Measurements from ENCODE around the gene USP28. TPM values are rescaled to one million over a fixed set of nuclear protein-coding genes. Genes with fewer than 3 reads are reported as not detected.

Gene USP28
- polyA plus RNA-seq, 2 of the 4 experiments (the other 2 are of a cell fraction): 15.4 to 31.3 TPM

DNA sequence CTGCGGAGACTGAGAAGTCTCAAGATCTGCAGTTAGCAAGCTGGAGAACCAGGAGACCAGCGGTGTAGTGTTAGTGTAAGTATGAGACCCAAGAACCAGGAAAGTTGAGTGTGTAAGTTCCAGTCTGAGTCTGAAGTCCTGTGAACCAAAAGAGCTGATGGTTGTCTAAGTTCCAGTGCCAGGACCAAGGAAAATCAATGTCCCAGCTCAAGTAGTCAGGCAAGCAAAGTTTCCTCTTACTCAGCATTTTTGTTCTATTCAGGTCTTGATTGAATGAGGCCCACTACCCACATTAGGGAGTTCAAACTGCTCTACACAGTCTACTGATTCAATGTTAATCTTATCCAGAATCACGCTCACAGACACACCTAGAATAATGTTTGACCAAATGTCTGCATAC, 11.0 kb downstream of the USP28 start:
- Histone ChIP-seq H3K4me1 (peaks cover 20% of the 10 kb centered on the region; the same call in 2 of the 3 replicates), H3K27ac (no peak overlapping the region), H3K4me3 (no peak overlapping the region), H3K4me2 (no peak overlapping the region), H3K9me3 (no peaks in the 10 kb centered on the region)
- no peak for ATAC-seq
- no peak for FAIRE-seq
- DNase-seq (ENCODE audit: low read depth in 1 of 2, low spot score in 1 of 2): no peak
- 95% methylated on average over 3 of the region's 3 CpGs for WGBS (ENCODE audit: missing lambda C conversion rate)
- CTCF ChIA-PET: no interaction called here
- TF ChIP-seq MAFK (IDR thresholded peaks at IDR 0.05; ENCODE audit: partially characterized antibody) (peak; percentile 79), E2F6 (IDR thresholded peaks at IDR 0.05; ENCODE audit: borderline replicate concordance, low read depth) (no peak)
- POLR2A ChIA-PET: interaction anchor here (0.5 kb wide), 1 partner anchor 10 kb away, joined by 3 read pairs; no protein-coding TSS in a partner anchor

DNA sequence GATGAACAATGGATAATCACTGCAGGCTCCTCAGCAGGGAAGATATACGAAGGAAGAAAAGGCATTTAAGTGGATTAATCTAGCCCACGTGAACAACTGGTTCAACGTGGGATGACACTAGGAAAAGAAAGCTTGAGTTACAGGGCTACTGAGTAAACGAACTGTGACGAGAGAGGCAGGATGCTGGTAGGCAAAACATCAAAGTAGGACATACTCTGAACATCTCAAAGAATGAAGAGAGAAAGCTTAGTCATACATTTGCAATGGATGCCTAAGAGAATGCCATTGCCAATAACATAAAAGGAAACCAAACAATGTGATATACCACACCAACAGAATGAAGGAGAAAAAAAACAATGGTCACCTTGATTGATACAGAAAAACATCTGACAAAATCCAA, 12.9 kb downstream of the USP28 start:
- Histone ChIP-seq H3K9me3 (no peaks in the 10 kb centered on the region), H3K4me1 (peaks cover 21% of the 10 kb centered on the region; the same call in 2 of the 3 replicates), H3K4me3 (no peak overlapping the region), H3K4me2 (peak overlapping the region; percentile 31; the same call in 2 of the 3 replicates), H3K27ac (peak overlapping the region in 1 of 2 experiments; percentile 63; a peak in 1 of 6 replicates)
- DNase-seq (ENCODE audit: low read depth in 1 of 2, low spot score in 1 of 2) (peak; percentile 8 to 54), FAIRE-seq (no peak), ATAC-seq (peak in 1 of 2 experiments; percentile 70; a peak in 4 of 6 replicates)
- CTCF ChIA-PET: no interaction called here
- WGBS (ENCODE audit: missing lambda C conversion rate): 11% methylated on average over 5 of the region's 5 CpGs
- POLR2A ChIA-PET: interaction anchor here (0.5 kb wide), 1 partner anchor 13 kb away, joined by 3 read pairs; the partner anchor contains the start of gene USP28
- TF ChIP-seq, protein P1, sequence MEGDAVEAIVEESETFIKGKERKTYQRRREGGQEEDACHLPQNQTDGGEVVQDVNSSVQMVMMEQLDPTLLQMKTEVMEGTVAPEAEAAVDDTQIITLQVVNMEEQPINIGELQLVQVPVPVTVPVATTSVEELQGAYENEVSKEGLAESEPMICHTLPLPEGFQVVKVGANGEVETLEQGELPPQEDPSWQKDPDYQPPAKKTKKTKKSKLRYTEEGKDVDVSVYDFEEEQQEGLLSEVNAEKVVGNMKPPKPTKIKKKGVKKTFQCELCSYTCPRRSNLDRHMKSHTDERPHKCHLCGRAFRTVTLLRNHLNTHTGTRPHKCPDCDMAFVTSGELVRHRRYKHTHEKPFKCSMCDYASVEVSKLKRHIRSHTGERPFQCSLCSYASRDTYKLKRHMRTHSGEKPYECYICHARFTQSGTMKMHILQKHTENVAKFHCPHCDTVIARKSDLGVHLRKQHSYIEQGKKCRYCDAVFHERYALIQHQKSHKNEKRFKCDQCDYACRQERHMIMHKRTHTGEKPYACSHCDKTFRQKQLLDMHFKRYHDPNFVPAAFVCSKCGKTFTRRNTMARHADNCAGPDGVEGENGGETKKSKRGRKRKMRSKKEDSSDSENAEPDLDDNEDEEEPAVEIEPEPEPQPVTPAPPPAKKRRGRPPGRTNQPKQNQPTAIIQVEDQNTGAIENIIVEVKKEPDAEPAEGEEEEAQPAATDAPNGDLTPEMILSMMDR (IDR thresholded peaks at IDR 0.05): no peak
- TF ChIP-seq ZC3H11A (IDR thresholded peaks at IDR 0.05) (no peak), MYC (IDR thresholded peaks at IDR 0.05; ENCODE audit: borderline replicate concordance, low read length) (no peak), POLR2A (IDR thresholded peaks at IDR 0.05; ENCODE audit: low read length) (no peak), CHD2 (IDR thresholded peaks at IDR 0.05; ENCODE audit: low read length, partially characterized antibody) (no peak), RAD21 (conservative IDR thresholded peaks at IDR 0.05 in 1 of 2, IDR thresholded peaks at IDR 0.05 in 1 of 2) (no peak), NR3C1 (IDR thresholded peaks at IDR 0.05) (no peak), MAFK (IDR thresholded peaks at IDR 0.05; ENCODE audit: partially characterized antibody) (no peak), ZFP36 (IDR thresholded peaks at IDR 0.05; ENCODE audit: borderline replicate concordance, partially characterized antibody) (no peak), FOSB (CRISPR knock-in tag; IDR thresholded peaks at IDR 0.05) (no peak), GATA3 (IDR thresholded peaks at IDR 0.05; ENCODE audit: borderline replicate concordance) (no peak), RFX5 (IDR thresholded peaks at IDR 0.05) (no peak), TFCP2L1 (CRISPR knock-in tag; IDR thresholded peaks at IDR 0.05) (no peak), CBX2 (IDR thresholded peaks at IDR 0.05; ENCODE audit: borderline replicate concordance, low read depth) (no peak), EHF (CRISPR knock-in tag; IDR thresholded peaks at IDR 0.05) (no peak), CEBPB (IDR thresholded peaks at IDR 0.05) (no peak), HOXA7 (CRISPR knock-in tag; IDR thresholded peaks at IDR 0.05) (no peak), USF2 (IDR thresholded peaks at IDR 0.05) (no peak)
- TF ChIP-seq, protein P2, sequence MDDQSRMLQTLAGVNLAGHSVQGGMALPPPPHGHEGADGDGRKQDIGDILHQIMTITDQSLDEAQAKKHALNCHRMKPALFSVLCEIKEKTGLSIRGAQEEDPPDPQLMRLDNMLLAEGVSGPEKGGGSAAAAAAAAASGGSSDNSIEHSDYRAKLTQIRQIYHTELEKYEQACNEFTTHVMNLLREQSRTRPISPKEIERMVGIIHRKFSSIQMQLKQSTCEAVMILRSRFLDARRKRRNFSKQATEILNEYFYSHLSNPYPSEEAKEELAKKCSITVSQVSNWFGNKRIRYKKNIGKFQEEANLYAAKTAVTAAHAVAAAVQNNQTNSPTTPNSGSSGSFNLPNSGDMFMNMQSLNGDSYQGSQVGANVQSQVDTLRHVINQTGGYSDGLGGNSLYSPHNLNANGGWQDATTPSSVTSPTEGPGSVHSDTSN (IDR thresholded peaks at IDR 0.05): no peak

- H3K9me3 ChIP-seq: no peaks in the 10 kb centered on the region
- ATAC-seq (no peak), DNase-seq (ENCODE audit: low read depth in 1 of 2, low spot score in 1 of 2) (no peak), FAIRE-seq (no peak)
- peaks cover 21% of the 10 kb centered on the region; the same call in 2 of the 3 replicates for H3K4me1 ChIP-seq
- ChIA-PET CTCF (no interaction called here), POLR2A (no interaction called here)
- H3K4me3 ChIP-seq: no peak overlapping the region
- TF ChIP-seq, protein P3, sequence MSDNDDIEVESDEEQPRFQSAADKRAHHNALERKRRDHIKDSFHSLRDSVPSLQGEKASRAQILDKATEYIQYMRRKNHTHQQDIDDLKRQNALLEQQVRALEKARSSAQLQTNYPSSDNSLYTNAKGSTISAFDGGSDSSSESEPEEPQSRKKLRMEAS (IDR thresholded peaks at IDR 0.05): no peak
- no peak for TF ChIP-seq HDAC2 (IDR thresholded peaks at IDR 0.05)
- no peak for TF ChIP-seq ZNF302 (CRISPR knock-in tag; IDR thresholded peaks at IDR 0.05)
- TF ChIP-seq HMGXB4 (CRISPR knock-in tag; IDR thresholded peaks at IDR 0.05; ENCODE audit: borderline replicate concordance): no peak
- TF ChIP-seq, protein P1 (IDR thresholded peaks at IDR 0.05): no peak
- H3K4me2 ChIP-seq: peak overlapping the region; percentile 17; the same call in 1 of the 3 replicates
- H3K27ac ChIP-seq: peak overlapping the region; percentile 15 to 27; a peak in 2 of 6 replicates
Observed at GRCh38 chr11:113859665-113860064, 15.7 kb downstream of the USP28 start.

Data from A549 (cell line).